Panc1 (cell line): ENCODE data around the gene CPPED1. TPM values are rescaled to one million over a fixed set of nuclear protein-coding genes. Genes with fewer than 3 reads are reported as not detected.

Experiments
- ATAC-seq: fragments of 200-7000 bp; cut with Tn5 transposase; 2 replicates; pipeline ENCODE4 v1.9.1; 2020; ENCODE audit warnings: mild to moderate bottlenecking, moderate library complexity
- BruUV-seq: library from RNA; stranded (reverse); fragments of 400-500 nt; replicated peaks from 2 replicates; lab custom pipeline; 2021; lab: Mats Ljungman, UMichigan
- CTCF ChIA-PET: fragments of 300-600 bp; sonication (Branson Sonifier 250); formaldehyde crosslinking; loops from one replicate; lab custom pipeline; 2022; ENCODE audit warnings: antibody characterized with exemption; lab: Charles Lee
- POLR2A ChIA-PET: fragments of 300-600 bp; sonication (Branson Sonifier 250); formaldehyde crosslinking; loops from one replicate; lab custom pipeline; 2022; ENCODE audit warnings: antibody characterized with exemption; lab: Charles Lee
- DNase-seq: peaks from one replicate; pipeline ENCODE4 v3.0.0-alpha.2; 2010; ENCODE audit warnings: low read depth, low spot score
- H3K27ac ChIP-seq: 2 replicates; pipeline ENCODE4 v1.5.1; 2011; ENCODE audit warnings: mild to moderate bottlenecking, low read length, inconsistent platforms
- H3K27me3 ChIP-seq: fragments of 200-500 bp; sonication (Bioruptor generic); 2 replicates; pipeline ENCODE4 v1.6.0; 2014; ENCODE audit warnings: low read length, inconsistent platforms; ENCODE audit not compliant: control insufficient read depth, insufficient read depth
- H3K36me3 ChIP-seq: fragments of 200-500 bp; sonication (Bioruptor generic); 2 replicates; pipeline ENCODE4 v1.5.1; 2014; ENCODE audit warnings: inconsistent platforms, mild to moderate bottlenecking, low read length, moderate library complexity; ENCODE audit not compliant: control insufficient read depth, insufficient read depth
- H3K4me1 ChIP-seq: 2 replicates; pipeline ENCODE4 v1.5.1; 2011; ENCODE audit warnings: inconsistent platforms, mild to moderate bottlenecking, low read length, moderate library complexity; ENCODE audit not compliant: control insufficient read depth, insufficient read depth
- H3K4me3 ChIP-seq, 2 experiments: 2 replicates each; pipeline ENCODE4 v1.5.1; 2011 to 2012; ENCODE audit warnings: low read depth in 2 of 2, low read length in 2 of 2, mild to moderate bottlenecking in 2 of 2, inconsistent platforms in 1 of 2, moderate library complexity in 1 of 2
- H3K9me3 ChIP-seq: fragments of 200-500 bp; sonication (Bioruptor generic); 2 replicates; pipeline ENCODE4 v1.5.1; 2014; ENCODE audit warnings: low read depth, mild to moderate bottlenecking, inconsistent platforms, low read length, moderate library complexity; ENCODE audit not compliant: control insufficient read depth, insufficient read depth
- POLR2AphosphoS5 ChIP-seq: IDR thresholded peaks from 2 replicates; pipeline ENCODE4 v1.6.1; 2012; ENCODE audit warnings: mild to moderate bottlenecking, low read depth, low read length, moderate library complexity
- SIN3A ChIP-seq: IDR thresholded peaks from 2 replicates; pipeline ENCODE4 v1.6.1; 2012; ENCODE audit warnings: low read depth, mild to moderate bottlenecking, low read length, moderate library complexity, borderline replicate concordance; ENCODE audit not compliant: insufficient read depth
- TCF7L2 ChIP-seq: IDR thresholded peaks from 2 replicates; pipeline ENCODE4 v1.6.1; 2011; ENCODE audit warnings: mild to moderate bottlenecking, low read depth, low read length, inconsistent platforms
- in situ Hi-C: cut with HindIII; loops from 2 replicates; pipeline ENCODE4 v1.10.0; 2016; ENCODE audit warnings: low sequenced_read_pairs, low pct_unique_long_range_greater_than_20kb
- intact Hi-C: fragments of 100-400 bp; cut with micrococcal nuclease; formaldehyde crosslinking; loops from one replicate; pipeline ENCODE4 v1.10.0; 2022; ENCODE audit not compliant: unreplicated experiment
- total RNA-seq: library from RNA; stranded (reverse); gene quantifications from one replicate; pipeline ENCODE4 v1.2.1, GENCODE V29; 2021; ENCODE audit not compliant: unreplicated experiment
- TF ChIP-seq, protein P1 (sequence below), 2 experiments: IDR thresholded peaks; 2 replicates each; pipeline ENCODE4 v1.6.1; 2011 to 2012; ENCODE audit warnings: low read depth in 2 of 2, control low read depth in 1 of 2, low read length in 1 of 2, mild to moderate bottlenecking in 1 of 2, moderate library complexity in 1 of 2; ENCODE audit not compliant: insufficient read depth in 1 of 2
- TF ChIP-seq, protein P2 (sequence below): fragments of 450-650 bp; IDR thresholded peaks from 2 replicates; pipeline ENCODE4 v1.5.1; 2017; ENCODE audit warnings: mild to moderate bottlenecking

CPPED1 gene
- total RNA-seq, 1 experiment from 2014 or later, result 12.5 TPM

DNA sequence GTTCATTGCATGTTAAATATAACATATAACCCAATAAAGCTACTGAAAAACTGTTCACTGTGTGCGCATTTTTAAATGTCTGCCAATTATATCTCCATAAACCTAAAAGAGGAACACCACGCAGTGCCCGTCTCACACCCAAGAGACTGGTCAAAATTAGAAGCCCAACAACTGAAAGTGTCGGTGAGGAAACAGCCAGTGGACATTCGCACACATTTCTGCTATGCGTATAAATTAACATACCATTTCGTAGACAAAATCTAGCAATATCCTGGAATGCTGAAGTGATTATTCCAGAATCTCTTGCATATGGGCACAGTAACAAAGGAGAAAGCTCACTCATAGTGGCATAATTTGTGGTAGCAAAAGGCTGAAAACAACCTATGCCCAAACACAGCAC, 55.9 kb downstream of the CPPED1 start:
- Histone ChIP-seq H3K27ac (no peak overlapping the region), H3K9me3 (no peaks in the 10 kb centered on the region), H3K36me3 (no peaks in the 10 kb centered on the region), H3K4me1 (no peaks in the 10 kb centered on the region), H3K4me3 (no peak overlapping the region), H3K27me3 (no peaks in the 10 kb centered on the region)
- TF ChIP-seq POLR2AphosphoS5 (no peak), TCF7L2 (no peak), SIN3A (no peak)
- TF ChIP-seq, protein P1, sequence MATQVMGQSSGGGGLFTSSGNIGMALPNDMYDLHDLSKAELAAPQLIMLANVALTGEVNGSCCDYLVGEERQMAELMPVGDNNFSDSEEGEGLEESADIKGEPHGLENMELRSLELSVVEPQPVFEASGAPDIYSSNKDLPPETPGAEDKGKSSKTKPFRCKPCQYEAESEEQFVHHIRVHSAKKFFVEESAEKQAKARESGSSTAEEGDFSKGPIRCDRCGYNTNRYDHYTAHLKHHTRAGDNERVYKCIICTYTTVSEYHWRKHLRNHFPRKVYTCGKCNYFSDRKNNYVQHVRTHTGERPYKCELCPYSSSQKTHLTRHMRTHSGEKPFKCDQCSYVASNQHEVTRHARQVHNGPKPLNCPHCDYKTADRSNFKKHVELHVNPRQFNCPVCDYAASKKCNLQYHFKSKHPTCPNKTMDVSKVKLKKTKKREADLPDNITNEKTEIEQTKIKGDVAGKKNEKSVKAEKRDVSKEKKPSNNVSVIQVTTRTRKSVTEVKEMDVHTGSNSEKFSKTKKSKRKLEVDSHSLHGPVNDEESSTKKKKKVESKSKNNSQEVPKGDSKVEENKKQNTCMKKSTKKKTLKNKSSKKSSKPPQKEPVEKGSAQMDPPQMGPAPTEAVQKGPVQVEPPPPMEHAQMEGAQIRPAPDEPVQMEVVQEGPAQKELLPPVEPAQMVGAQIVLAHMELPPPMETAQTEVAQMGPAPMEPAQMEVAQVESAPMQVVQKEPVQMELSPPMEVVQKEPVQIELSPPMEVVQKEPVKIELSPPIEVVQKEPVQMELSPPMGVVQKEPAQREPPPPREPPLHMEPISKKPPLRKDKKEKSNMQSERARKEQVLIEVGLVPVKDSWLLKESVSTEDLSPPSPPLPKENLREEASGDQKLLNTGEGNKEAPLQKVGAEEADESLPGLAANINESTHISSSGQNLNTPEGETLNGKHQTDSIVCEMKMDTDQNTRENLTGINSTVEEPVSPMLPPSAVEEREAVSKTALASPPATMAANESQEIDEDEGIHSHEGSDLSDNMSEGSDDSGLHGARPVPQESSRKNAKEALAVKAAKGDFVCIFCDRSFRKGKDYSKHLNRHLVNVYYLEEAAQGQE (IDR thresholded peaks at IDR 0.05; ENCODE audit: insufficient read depth in 1 of 2, low read depth in 2 of 2, low read length in 1 of 2), result no peak
- TF ChIP-seq, protein P2, sequence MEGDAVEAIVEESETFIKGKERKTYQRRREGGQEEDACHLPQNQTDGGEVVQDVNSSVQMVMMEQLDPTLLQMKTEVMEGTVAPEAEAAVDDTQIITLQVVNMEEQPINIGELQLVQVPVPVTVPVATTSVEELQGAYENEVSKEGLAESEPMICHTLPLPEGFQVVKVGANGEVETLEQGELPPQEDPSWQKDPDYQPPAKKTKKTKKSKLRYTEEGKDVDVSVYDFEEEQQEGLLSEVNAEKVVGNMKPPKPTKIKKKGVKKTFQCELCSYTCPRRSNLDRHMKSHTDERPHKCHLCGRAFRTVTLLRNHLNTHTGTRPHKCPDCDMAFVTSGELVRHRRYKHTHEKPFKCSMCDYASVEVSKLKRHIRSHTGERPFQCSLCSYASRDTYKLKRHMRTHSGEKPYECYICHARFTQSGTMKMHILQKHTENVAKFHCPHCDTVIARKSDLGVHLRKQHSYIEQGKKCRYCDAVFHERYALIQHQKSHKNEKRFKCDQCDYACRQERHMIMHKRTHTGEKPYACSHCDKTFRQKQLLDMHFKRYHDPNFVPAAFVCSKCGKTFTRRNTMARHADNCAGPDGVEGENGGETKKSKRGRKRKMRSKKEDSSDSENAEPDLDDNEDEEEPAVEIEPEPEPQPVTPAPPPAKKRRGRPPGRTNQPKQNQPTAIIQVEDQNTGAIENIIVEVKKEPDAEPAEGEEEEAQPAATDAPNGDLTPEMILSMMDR, result no peak
- ChIA-PET CTCF (no interaction called here), POLR2A (no interaction called here)
- BruUV-seq, result no TSS peak
- intact Hi-C loops (no loop called here), in situ Hi-C loops (no loop called here)
- no peak for ATAC-seq
- no peak for DNase-seq

DNA sequence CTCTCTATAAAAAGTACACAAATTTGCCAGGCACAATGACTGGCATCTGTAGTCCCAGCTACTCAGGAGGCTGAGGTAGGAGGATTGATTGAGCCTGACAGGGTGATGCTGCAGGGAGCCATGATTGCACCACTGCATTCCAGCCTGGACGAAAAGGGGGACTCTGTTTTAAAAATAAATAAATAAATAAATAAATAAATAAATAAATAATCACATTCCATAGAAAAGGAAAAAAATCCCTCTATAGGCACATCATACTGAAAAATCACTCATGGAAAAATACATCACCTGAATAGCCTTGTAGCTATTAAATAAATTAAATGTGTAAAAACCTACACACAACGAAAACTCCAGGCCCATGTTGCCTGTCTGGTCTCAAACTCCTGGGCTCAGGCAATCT, 56.4 kb downstream of the CPPED1 start:
- intact Hi-C loops, result no loop called here
- no peaks in the 10 kb centered on the region for H3K9me3 ChIP-seq

More for the DNA sequence above, 56.4 kb downstream of the CPPED1 start:
- TF ChIP-seq SIN3A (no peak), POLR2AphosphoS5 (no peak), TCF7L2 (no peak)
- TF ChIP-seq, protein P1 (IDR thresholded peaks at IDR 0.05; ENCODE audit: insufficient read depth in 1 of 2, low read depth in 2 of 2, low read length in 1 of 2), result no peak
- TF ChIP-seq, protein P2, result no peak
- ChIA-PET POLR2A (no interaction called here), CTCF (no interaction called here)
- H3K4me1 ChIP-seq, result no peaks in the 10 kb centered on the region
- in situ Hi-C loops, result no loop called here
- H3K4me3 ChIP-seq, result no peak overlapping the region
- DNase-seq (no peak), ATAC-seq (no peak)
- H3K27me3 ChIP-seq, result no peaks in the 10 kb centered on the region
- H3K36me3 ChIP-seq, result no peaks in the 10 kb centered on the region
- no peak overlapping the region for H3K27ac ChIP-seq
- BruUV-seq, result no TSS peak
